KOPT-K1 (cell line): ENCODE data around the gene MRPL10.
"Not testable (repeated sequence)": the region's sequence is repeated elsewhere in the genome, so short reads cannot be mapped to it uniquely, and the experiment has no call there.

ENCODE experiments used
- H3K27ac ChIP-seq: fragments of 200-600 bp; sonication (generic); 2 replicates; pipeline ENCODE4 v1.5.1; 2016; ENCODE audit warnings: antibody characterized with exemption, mild to moderate bottlenecking, low read depth, low read length; ENCODE audit not compliant: poor library complexity, severe bottlenecking
- H3K36me3 ChIP-seq: fragments of 200-600 bp; sonication (generic); 2 replicates; pipeline ENCODE4 v1.5.1; 2017; ENCODE audit warnings: antibody characterized with exemption, mild to moderate bottlenecking, low read length, moderate library complexity; ENCODE audit not compliant: insufficient read depth
- H3K9me3 ChIP-seq: fragments of 200-600 bp; sonication (generic); 2 replicates; pipeline ENCODE4 v1.5.1; 2017; ENCODE audit warnings: antibody characterized with exemption, low read length, mild to moderate bottlenecking; ENCODE audit not compliant: insufficient read depth, poor library complexity, severe bottlenecking

MRPL10 gene

DNA sequence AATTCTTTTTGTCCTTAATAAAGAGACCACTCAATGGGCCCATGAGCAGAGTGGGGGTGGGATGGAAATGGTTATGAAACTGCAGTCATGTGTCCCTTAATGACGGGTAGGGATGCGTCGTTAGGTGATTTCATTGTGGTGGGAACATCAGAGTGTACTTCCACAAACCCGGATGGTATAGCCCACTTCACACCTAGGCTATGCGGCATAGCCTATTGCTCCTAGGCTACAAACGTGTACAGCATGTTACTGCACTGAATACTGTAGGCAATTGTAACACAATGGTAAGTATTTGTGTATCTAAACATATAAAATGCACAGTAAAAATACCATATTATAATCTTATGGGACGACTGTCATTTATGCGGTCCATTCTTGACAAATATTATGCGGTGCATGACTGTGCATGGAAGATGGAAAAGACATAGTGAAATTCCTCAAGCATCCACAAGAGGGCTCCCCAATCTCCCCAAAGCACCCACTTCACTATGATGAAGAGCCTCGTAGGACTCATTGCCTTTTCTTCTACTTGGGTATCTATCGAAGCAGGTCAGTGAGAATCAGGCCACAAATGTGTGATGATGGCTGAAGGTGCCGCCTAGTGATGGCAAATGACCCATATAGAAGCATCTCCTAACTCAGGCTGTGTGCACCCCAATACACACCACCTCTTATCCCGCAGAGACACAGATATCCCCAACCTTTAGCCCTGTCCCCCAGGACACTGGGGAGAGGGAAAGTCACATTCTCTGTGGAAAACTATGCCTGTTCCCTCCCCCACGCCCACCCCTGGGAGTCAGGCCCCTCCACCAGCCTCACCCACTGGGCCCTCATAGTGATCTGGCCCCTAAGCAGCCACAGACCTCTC is 54.8 kb downstream of the MRPL10 start:
- H3K36me3 ChIP-seq, result no peaks in the 10 kb centered on the region
- peaks cover 13% of the 10 kb centered on the region for H3K9me3 ChIP-seq
- no peak overlapping the region for H3K27ac ChIP-seq

- Histone ChIP-seq H3K27ac (no peak overlapping the region), H3K9me3 (peaks cover 24% of the 10 kb centered on the region), H3K36me3 (no peaks in the 10 kb centered on the region)
Measured at GRCh38 chr17:47774987-47775580, 56.3 kb downstream of the MRPL10 start.

DNA sequence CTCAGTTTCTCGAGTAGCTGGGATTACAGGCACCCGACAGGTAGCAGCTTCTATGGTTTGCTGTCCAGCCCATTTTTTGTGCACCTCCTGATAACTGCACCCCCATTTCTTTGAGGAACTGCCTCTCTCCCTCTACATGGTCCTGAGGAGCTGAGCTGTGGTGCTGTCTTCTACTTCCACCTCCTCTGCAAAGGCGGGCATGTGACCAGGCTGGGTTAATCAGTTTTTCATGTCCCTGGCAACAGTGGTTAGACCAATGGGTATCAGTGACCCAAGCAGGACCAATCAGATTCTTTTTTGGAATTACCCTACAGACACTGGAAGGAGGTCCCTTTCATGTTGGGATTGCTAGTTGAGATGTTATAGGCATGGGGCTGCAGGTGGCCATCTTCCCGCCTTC is 57.0 kb downstream of the MRPL10 start:
- peaks cover 24% of the 10 kb centered on the region for H3K9me3 ChIP-seq
- no peak overlapping the region for H3K27ac ChIP-seq
- H3K36me3 ChIP-seq, result no peaks in the 10 kb centered on the region

- H3K27ac ChIP-seq, H3K36me3 ChIP-seq: not testable (repeated sequence)
- H3K9me3 ChIP-seq, result peaks cover 30% of the 10 kb centered on the region
Measured at GRCh38 chr17:47773649-47774048, 57.7 kb downstream of the MRPL10 start.
